Endometrial microvascular endothelial cells (primary cell): ENCODE results near the gene WIPF1. TPM values are rescaled to one million over a fixed set of nuclear protein-coding genes. Genes with fewer than 3 reads are reported as not detected.
"Not testable (repeated sequence)": the region's sequence is repeated elsewhere in the genome, so short reads cannot be mapped to it uniquely, and the experiment has no call there.

ENCODE experiments used
- in situ Hi-C: cut with HindIII; loops from 2 replicates; pipeline ENCODE4 v1.10.0; 2017; ENCODE audit warnings: low sequenced_read_pairs, low pct_unique_long_range_greater_than_20kb; ENCODE audit errors: inconsistent ontology term
- total RNA-seq: library from RNA; depleted of rRNA; stranded (reverse); fragments of >200 nt; gene quantifications from one replicate; pipeline ENCODE4 v1.2.3, GENCODE V29; 2015; ENCODE audit errors: inconsistent ontology term

The WIPF1 gene
- total RNA-seq, 1 donor from 2014 or later, result 15.3 TPM

GRCh38 chr2:174554529-174555150 lies 43.0 kb downstream of the WIPF1 start:
- in situ Hi-C loops, result no loop called here

GRCh38 chr2:174553811-174554493 lies 43.7 kb downstream of the WIPF1 start:
- in situ Hi-C loops, result no loop called here

- in situ Hi-C loops, result no loop called here
Measured at GRCh38 chr2:174552880-174553279, 44.7 kb downstream of the WIPF1 start.

- in situ Hi-C loops, result no loop called here
Measured at GRCh38 chr2:174551697-174552096, 45.9 kb downstream of the WIPF1 start.

- in situ Hi-C loops, result not testable (repeated sequence)
Measured at GRCh38 chr2:174548646-174549045, 49.0 kb downstream of the WIPF1 start.

GRCh38 chr2:174548021-174548420 lies 49.6 kb downstream of the WIPF1 start:
- in situ Hi-C loops, result not testable (repeated sequence)

GRCh38 chr2:174546519-174547506 lies 50.8 kb downstream of the WIPF1 start:
- in situ Hi-C loops, result no loop called here

- in situ Hi-C loops, result no loop called here
Measured at GRCh38 chr2:174545240-174545639, 52.4 kb downstream of the WIPF1 start.

GRCh38 chr2:174544802-174545201 lies 52.8 kb downstream of the WIPF1 start:
- in situ Hi-C loops, result no loop called here

GRCh38 chr2:174544156-174544555 lies 53.4 kb downstream of the WIPF1 start:
- in situ Hi-C loops, result no loop called here

GRCh38 chr2:174540893-174541292 lies 56.7 kb downstream of the WIPF1 start:
- in situ Hi-C loops, result no loop called here

- in situ Hi-C loops, result no loop called here
Measured at GRCh38 chr2:174535757-174536703, 61.6 kb downstream of the WIPF1 start.

- in situ Hi-C loops, result no loop called here
Measured at GRCh38 chr2:174535083-174535482, 62.5 kb downstream of the WIPF1 start.

GRCh38 chr2:174529916-174530315 lies 67.7 kb downstream of the WIPF1 start:
- in situ Hi-C loops, result no loop called here

GRCh38 chr2:174527959-174528358 lies 69.6 kb downstream of the WIPF1 start:
- in situ Hi-C loops, result no loop called here

- in situ Hi-C loops, result no loop called here
Measured at GRCh38 chr2:174527101-174527721, 70.4 kb downstream of the WIPF1 start.

GRCh38 chr2:174524527-174524926 lies 73.1 kb downstream of the WIPF1 start:
- in situ Hi-C loops, result no loop called here

GRCh38 chr2:174522553-174522952 lies 75.1 kb downstream of the WIPF1 start:
- in situ Hi-C loops, result no loop called here
